GM21447 (cell line): ENCODE data around the gene ZNF79.

Source experiments
- ATAC-seq: cut with Tn5 transposase; IDR thresholded peaks from one replicate; pipeline ENCODE4 v1.9.1; 2021; ENCODE audit not compliant: unreplicated experiment

The ZNF79 gene

DNA sequence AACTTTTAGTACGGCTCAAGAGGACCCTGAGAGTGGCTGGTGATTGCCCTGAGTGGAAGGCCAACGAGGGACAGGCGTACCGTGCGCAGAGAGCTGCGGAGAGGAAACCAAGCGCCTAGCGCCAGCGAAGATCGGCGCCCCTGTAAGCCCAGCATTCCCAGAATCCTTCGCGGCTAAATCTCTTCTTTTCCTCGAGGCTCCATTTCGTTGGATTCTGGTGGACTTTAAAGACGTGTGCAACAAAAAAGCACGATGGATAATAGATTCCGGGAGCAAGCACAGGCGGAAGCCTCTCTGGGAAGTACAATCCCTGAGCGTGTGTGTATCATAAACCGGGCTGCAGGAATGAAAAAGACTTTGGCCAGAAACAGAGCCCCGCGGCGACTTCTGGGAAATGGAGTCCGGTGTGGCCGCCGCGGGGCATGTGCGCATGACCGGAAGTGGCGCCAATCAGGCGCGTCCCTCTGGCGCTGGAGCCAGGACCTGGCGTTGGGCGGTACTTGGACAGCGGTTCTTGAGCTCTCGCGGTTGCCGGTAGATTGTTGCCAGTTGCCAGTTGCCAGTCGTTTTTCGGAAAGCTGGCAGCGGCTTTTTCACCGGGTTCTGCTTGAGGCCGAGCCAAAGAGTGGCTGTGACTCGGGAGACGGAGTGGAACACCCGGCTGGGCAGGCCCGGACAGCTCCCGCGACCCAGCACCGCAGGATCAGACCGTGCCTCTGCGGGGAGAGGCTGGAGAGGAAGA is at the start of gene ZNF79:
TSS of gene ZNF79 (plus strand) at position 449 of the 742 bp plus-strand sequence. CDS start 406 bp downstream, outside the sequence.
- ATAC-seq, result peak; percentile 81

DNA sequence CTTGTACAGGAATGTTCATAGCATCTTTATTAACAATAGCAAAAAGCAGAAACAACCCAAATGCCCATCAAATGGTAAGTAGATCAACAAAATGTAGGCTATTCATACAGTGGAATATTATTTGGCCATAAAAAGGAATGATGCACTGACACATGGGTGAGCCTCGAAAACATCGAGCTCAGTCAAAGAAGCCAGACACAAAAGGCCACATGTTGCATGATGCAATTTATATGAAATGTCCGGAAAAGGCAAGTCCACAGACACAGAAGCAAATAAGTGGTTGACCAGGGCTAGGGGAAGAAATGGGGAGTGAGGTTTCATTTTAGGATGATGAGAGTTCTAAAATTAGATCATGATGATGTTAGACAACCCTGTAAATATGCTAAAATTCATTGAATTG is 43.7 kb upstream of the ZNF79 start:
- no peak for ATAC-seq

DNA sequence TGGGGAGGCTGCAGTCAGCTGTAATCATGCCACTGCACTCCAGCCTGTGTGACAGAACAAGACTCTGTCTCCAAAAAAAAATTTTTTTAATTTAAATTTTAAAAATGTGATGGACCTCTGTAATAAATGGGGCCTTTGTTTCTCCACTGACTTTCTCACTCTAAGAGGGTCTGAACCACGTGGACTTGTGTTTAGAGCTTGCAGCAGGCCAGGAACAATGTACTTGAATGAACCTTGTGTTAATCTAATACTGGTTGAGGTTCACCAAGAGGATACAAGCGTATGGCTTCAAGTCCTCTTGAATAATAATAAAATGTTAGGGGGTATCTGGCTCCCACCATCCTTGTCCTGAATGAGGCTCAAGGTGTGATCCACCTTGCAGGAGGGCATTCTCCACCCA is 41.6 kb upstream of the ZNF79 start:
- no peak for ATAC-seq

DNA sequence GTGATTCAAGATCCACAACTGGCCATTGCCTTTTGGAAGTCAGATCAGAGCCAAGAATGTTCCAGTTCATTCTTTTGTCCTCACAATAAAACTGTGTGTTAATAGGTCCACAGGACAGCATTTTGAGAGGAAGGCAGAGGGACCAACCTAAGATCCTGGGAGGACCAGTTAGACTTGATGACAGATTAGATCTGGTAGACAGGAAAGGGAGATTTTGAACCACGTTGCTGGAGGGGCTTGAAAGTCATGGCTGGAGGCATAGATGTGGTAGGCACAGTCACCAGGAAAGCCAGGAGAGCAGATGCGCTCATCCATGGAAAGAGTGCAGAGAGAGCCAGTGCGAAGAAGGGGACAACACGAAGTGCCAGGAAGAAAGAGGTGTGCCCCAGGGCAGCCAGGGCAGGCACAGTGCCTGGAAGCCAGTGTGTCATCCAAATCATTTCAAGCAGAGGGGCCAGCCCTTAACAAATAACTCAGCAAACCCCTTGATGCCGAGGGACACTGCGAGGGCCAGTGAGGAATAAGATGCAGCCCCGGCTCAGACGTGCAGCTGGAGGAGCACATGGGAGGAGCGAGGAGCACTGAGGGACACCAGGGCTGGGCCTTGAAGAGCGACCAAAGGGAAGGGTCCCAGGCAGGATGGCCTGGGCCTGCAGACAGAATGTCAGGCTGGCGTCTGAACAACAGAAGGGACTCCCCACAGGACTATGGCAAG is 40.0 kb upstream of the ZNF79 start:
- no peak for ATAC-seq

DNA sequence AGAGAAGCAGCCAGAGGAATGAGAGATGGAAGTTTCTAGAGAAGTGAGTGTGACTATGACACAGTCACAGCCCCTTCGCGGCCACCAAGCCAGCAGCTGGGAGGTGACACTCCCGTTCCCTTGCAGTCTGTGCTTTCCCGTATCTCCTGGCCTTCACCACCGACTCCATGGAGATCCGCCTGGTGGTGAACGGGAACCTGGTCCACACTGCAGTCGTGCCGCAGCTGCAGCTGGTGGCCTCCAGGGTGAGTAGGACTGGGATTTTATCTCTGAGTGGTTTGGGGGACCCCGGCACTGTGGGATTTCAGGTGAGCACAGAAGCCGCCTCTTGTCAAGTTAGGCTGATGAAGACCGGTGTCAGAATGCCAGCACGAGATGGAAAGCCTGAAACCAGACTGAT is 39.3 kb upstream of the ZNF79 start:
- ATAC-seq, result no peak

DNA sequence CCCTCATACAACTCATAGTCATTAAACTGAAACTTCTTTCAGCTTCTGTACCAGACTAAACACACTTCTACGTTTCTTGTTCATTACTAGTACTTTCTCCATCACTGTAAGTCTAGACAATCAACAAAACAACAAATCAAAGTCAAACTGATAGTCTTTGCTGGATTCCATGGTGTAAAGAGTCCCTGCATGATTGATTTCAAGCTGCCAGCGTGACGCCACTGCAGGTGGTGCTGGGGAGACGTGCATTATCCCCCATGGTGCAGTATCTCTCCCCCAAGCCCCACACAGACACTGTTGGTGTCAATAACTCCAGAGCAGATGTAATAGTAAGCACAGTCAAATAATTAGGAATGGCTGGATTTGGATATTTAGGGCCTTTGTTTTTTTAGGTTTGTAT is 37.9 kb upstream of the ZNF79 start:
- ATAC-seq, result no peak

DNA sequence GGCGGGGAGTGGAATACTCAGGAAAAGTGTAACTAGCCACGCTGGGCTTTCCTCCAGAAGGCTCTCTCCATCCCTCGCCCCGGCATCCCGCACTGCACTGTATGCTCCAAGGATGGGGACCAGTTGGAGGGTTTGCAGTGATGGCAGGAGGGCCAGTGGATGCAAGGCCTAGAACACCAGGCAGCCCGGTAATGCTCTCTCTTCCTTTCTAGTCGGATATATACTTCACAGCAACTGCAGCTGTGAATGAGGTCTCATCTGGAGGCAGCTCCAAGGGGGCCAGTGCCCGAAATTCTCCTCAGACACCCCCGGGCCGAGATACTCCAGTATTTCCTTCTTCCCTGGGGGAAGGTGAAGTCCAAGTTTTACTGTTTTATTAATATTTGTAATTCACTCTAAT is 37.2 kb upstream of the ZNF79 start:
- ATAC-seq, result no peak

DNA sequence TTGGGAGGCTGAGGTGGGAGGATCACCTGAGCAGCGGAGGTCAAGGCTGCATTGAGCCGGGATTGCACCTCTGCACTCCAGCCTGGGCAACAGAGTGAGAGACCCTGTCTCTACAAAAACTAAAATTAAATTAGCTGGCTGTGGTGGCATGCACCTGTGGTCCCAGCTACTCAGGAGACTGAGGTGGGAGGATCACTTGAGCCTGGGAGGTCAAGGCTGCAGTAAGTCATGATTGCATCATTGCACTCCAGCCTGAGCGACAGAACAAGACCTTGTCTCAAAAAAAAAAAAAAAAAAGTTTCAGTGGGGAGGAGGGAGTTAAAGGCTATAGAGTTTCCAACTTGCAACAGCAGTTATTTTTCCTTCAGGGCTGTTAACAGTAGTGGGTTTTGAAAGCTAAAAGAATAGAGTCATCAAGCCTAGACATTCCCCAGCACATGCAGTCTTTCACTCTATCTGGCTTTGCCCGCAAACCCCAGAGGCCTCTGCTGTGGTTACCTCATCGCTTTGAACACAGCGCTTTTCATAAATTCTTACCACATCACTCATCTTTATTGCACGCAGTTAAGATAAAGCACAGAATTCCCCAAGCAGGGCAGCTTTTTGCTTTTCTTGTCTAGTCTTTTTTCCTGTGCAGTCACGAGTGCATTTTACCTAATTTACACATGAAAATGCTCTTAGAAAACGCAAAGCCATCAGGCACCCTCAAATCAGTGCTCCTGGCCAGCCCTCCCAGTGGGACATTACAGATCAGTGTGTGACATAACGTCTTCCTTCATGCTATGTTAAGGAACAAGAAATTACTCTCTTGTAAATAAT is 35.9 kb upstream of the ZNF79 start:
- peak; percentile 92 for ATAC-seq

DNA sequence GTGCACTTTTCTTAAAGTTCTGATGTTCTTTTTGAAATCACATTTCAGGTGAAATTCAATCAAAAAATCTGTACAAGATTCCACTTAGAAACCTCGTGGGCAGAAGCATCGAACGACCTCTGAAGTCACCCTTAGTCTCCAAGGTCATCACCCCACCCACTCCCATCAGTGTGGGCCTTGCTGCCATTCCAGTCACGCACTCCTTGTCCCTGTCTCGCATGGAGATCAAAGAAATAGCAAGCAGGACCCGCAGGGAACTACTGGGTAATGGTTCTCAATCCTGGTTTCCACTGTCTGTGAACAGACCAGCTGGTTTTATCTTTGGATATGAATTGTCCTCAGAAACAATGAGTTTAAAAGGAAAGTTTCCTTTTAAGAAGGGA is 35.3 kb upstream of the ZNF79 start:
- no peak for ATAC-seq

DNA sequence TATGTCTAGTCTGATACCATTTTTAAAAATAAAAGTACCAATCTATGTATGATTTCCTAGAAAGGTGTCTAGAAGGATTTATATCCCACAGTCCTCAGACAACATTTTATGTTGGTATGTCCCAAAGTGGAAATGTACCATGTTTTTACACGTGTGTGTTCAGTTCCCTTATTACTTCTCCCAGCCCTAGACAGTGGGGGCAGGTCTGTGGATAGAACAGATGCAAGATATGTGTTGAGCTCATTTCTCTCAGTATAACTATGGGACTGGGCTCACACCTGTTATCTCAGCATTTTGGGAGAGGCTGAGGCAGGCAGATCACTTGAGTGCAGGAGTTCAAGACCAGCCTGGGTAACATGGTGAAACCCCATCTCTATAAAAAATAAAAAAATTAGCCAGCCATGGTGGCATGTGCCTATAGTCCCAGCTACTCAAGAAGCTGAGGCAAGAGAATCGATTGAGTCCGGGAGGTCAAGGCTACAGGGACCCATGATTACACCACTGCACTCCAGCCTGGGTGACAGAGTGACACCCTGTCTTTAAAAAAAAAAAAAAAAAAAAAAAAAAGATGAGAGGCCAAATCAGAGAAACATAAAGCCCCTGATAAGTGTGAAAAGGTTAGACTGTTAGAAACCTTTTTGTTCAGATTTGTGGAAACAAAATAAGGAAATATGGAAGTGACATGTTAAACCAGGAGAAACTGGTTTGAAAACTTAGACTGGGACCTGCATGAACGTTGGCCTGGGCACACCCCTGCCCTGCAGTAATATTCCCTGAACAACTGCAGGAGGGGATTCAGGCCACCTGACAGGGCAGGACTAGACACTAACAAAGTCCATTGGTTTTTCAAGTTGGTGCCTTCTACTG is 34.6 kb upstream of the ZNF79 start:
- ATAC-seq, result no peak

DNA sequence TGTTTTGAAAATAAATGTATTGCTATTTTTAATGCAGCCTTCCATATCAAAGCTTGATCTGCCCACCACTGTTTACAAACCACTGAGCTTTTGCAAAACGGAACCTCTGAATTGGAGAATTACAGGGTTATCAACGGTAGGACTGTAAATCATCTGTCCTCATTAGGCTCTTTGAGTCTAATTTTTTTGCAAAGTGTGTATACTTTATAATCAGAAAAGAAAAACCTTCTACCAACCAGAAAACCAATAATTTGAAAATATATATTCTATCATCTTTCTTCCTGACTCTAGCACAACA is 34.0 kb upstream of the ZNF79 start:
- ATAC-seq, result no peak

DNA sequence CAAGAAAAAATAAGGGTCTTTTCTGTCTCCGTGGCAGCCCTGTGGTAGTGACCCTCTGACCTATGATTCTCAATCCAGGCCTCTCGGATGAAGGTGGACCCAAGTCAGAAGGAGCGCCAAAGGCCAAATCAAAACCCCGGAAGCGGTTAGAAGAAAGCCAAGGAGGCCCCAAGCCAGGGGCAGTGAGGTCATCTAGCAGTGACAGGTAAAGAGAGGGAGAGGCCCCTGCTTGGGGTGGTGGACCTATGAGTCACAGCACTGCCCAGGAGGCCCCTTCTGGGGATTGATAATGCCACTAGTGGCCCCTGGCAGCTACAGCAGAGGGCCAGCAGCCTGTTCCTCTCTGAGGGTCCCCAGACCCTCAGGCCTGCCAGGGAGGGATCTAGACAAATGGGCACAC is 33.6 kb upstream of the ZNF79 start:
- ATAC-seq, result no peak

DNA sequence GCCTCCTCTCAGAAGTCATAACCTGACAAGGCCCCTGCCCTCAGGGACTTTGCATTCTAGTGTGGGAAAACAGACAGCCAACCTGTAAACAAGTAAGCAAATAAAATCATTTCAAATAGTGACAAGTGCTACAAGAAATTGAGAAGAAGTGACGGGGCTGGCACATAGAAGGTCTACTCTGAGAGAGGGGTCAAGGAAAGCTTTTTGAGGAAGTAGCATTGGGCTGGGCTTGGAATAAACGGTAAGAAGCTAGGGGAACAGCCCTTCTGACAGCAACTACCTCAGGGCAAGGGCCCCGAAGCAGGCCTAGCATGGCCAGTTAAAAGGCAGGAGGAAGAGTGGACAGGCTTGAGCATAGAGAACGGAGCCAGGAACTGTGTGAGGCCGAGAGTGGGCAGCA is 32.0 kb upstream of the ZNF79 start:
- ATAC-seq, result no peak

DNA sequence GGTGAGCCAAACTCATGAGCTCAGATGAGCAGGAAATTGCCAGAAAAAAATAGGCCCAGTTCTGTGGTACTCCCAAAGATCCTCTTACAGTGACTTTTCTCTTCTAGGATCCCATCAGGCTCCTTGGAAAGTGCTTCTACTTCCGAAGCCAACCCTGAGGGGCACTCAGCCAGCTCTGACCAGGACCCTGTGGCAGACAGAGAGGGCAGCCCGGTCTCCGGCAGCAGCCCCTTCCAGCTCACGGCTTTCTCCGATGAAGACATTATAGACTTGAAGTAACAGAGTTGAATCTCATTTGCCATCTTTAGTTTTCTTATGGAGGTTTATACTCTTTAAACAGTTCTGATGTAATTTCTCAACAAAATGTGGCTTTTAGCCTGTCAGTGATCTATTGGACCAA is 31.2 kb upstream of the ZNF79 start:
- ATAC-seq, result no peak

DNA sequence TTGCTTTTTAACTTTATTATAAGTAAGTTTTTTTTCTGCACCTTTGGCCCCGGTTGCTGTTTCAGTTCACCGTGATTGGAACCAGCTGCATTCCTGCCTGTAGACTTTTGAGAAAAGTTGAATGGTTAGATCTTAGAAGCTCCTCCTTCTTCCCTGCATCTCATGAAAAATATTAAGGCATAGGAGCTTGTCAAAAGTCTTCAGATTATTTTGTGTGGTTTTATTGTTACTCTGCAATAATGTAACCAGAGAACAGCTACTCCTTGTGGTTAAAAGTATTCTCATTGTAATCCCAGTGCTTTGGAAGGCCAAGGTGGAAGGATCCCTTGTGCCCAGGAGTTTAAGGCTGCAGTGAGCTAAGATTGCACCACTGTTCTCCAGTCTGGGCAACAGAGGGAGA is 30.5 kb upstream of the ZNF79 start:
- ATAC-seq, result no peak

DNA sequence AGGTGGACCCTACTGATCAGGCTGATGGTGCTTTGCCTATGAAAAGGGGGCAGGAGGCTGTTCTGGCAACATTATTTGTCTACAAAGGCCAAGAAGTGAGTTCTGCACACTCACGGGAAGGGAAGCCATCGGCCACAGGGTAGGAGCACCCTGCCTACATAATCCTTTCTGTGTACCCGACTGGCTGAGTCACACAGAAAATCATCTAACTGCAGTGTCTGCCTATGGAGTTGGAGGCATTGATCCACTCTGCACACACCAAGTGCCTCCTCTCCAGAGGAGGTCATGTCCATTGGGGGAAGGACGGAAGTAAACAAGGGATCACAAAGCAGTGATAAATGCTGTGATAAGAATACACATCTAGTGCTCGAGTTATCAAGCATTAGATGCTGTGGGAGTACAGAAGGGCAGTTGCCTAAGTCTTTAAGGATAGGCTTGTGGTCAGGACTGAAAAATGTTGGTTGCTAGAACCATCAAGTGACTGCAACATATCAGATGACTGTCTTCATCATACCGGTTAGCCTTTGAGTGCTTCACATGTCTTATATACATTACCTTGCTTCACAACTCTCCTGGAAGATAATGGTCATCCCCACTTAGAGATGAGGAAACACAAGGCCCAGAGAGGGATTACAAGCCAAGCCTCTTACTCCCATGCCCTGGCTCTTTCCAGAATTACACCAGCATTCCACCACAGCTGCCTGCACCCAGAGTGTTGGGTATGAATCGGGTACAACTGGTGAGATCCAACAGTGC is 28.5 kb upstream of the ZNF79 start:
- ATAC-seq, result no peak

DNA sequence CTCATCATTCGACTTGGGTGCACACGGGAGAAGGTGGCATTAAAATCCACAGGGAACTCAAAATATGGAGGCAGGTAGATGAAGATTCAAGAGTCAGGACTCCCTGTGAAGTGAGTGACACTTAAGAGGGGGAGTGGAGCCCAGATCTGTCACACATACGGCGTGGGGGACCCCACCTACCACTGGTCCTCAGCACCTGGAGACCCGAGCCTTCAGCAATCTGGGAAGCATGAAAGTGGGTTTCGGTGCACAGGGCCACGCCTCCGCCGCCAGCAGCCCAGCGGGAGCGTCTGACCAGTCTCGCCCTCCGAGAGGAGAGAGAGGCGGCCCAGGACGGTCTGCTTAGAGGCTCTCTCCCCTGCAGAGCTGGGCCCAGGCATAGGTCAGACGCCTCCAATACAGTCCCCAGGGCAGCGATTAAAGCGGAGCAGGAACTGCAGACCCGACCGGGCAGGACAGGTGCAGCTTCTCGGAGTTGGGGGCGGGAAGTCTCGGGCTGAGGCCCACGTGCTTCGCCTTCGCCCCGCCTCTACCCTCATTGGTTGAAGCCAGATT is 27.9 kb upstream of the ZNF79 start:
- ATAC-seq, result no peak

DNA sequence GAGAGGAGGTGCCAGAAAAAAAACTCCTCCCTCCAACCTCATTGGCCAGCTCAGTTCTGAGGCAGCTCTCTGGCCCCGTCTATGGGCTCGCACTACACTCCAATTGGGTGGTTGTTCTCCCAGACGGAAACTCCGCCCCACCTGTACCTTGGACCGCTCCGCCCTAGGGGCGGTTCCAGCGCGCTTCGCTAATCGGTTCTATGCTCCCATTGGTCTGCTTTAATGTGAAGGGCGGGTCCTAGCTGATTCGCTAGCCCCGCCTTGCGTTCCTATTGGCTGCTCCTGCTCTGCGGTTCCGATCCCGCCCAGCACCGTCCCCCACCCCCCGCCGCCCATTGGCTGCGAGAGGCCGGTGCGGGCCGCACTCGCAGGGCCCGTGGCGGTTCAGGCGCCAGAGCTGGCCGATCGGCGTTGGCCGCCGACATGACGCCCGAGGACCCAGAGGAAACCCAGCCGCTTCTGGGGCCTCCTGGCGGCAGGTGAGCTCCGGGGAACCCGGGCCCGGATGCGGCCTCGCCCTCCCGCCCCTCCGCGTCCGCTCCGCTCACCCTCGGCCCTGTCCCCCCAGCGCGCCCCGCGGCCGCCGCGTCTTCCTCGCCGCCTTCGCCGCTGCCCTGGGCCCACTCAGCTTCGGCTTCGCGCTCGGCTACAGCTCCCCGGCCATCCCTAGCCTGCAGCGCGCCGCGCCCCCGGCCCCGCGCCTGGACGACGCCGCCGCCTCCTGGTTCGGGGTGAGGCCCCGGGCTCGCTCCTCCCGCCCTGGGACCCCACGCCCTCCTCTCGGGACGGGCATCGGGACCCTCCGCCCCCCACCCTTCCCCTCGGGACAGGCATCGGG is 27.2 kb upstream of the ZNF79 start, which contains the start of gene SLC2A8:
TSS of gene SLC2A8 (plus strand) at position 362 of the 838 bp plus-strand sequence. CDS start at position 424, 62 bp downstream.
- ATAC-seq, result peak; percentile 93

DNA sequence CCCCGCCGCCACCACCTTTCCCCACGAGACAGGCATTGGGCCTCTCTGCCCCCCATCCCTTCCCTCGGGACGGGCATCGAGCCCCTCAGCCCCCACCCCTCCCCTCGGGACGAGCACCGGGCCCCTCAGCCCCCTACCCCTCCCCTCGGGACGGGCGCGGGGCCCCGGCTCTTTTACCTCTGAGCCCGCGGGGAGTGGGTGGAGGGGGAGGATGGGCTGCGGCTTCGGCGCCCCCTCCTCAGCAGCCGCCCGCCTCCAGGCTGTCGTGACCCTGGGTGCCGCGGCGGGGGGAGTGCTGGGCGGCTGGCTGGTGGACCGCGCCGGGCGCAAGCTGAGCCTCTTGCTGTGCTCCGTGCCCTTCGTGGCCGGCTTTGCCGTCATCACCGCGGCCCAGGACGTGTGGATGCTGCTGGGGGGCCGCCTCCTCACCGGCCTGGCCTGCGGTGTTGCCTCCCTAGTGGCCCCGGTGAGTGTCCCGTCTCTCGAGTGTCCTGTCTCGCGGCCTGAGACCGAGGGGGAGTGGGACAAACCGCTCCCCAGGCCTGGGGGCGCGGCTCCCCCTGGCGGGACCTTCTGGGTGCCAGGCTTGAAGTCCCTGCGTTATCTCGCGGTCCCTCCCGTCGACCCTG is 26.4 kb upstream of the ZNF79 start:
- ATAC-seq, result no peak
